ENCODE measurements around the gene COPA.

COPA gene

GRCh38 chr1:160256396-160257046, 86.5 kb downstream of the COPA start:
- no peak overlapping the region for H3K14ac ChIP-seq (ENCODE audit: low read length)
- no CpG with 5 or more reads among the region's 3 CpGs for whole genome bisulfite sequencing, 2 donors (ENCODE audit: extremely low coverage in 2 of 2, insufficient read length in 2 of 2, insufficient replicate concordance in 1 of 2)
- no peak overlapping the region for H2AFZ ChIP-seq (ENCODE audit: low read length)
- peaks cover 0 to 56% of the 10 kb centered on the region in 2 donors for H3K36me3 ChIP-seq (replicated peaks in 1 of 2; ENCODE audit: control insufficient read depth in 2 of 2, insufficient read depth in 2 of 2, low read length in 2 of 2)
- H3K18ac ChIP-seq (ENCODE audit: low read length): no peak overlapping the region
- DNase-seq (ENCODE audit: low spot score): no peak
- H4K91ac ChIP-seq (ENCODE audit: low read depth, low read length, poor library complexity): no peak overlapping the region
- H3K4me1 ChIP-seq (ENCODE audit: control insufficient read depth in 2 of 2, insufficient read depth in 1 of 2, low read depth in 1 of 2, low read length in 2 of 2): peaks cover 4 to 7% of the 10 kb centered on the region in 2 donors
- no peak overlapping the region for H3K27ac ChIP-seq (replicated peaks; ENCODE audit: low read length)
- H3K9me3 ChIP-seq (replicated peaks in 1 of 2; ENCODE audit: control insufficient read depth in 2 of 2, insufficient read depth in 1 of 2, low read depth in 1 of 2, low read length in 2 of 2): no peaks in the 10 kb centered on the region
- H4K8ac ChIP-seq (ENCODE audit: low read depth, low read length): no peak overlapping the region
- H2BK120ac ChIP-seq (ENCODE audit: low read depth, low read length): no peak overlapping the region
- no peaks in the 10 kb centered on the region for H3K79me1 ChIP-seq (ENCODE audit: low read depth, low read length)
- H2BK15ac ChIP-seq (ENCODE audit: low read length): no peak overlapping the region
- no peak overlapping the region for H3K4ac ChIP-seq (ENCODE audit: low read length)
- no peak overlapping the region for H2AK5ac ChIP-seq (ENCODE audit: low read depth, low read length)
- no peak overlapping the region for H3K23ac ChIP-seq (ENCODE audit: low read depth, low read length, poor library complexity)
- no peak overlapping the region for H3K4me2 ChIP-seq (ENCODE audit: insufficient read depth, low read length, poor library complexity, severe bottlenecking)
- no peak overlapping the region for H3K4me3 ChIP-seq (ENCODE audit: low read length in 2 of 2)
- H3K27me3 ChIP-seq (ENCODE audit: control insufficient read depth in 3 of 3, insufficient read depth in 3 of 3, low read depth in 1 of 3, low read length in 3 of 3): no peaks in the 10 kb centered on the region
- no peak overlapping the region for H3K9ac ChIP-seq (ENCODE audit: low read depth, low read length, poor library complexity)
- H2BK5ac ChIP-seq (ENCODE audit: low read length): no peak overlapping the region
- H2BK12ac ChIP-seq (ENCODE audit: low read length): no peak overlapping the region

GRCh38 chr1:160255781-160256300, 87.2 kb downstream of the COPA start:
- no peak overlapping the region for H3K4me2 ChIP-seq (ENCODE audit: insufficient read depth, low read length, poor library complexity, severe bottlenecking)
- H2AK5ac ChIP-seq (ENCODE audit: low read depth, low read length): no peak overlapping the region
- H2BK120ac ChIP-seq (ENCODE audit: low read depth, low read length): no peak overlapping the region
- no peak overlapping the region for H2BK5ac ChIP-seq (ENCODE audit: low read length)
- H2BK12ac ChIP-seq (ENCODE audit: low read length): no peak overlapping the region
- H3K9me3 ChIP-seq (replicated peaks in 1 of 2; ENCODE audit: control insufficient read depth in 2 of 2, insufficient read depth in 1 of 2, low read depth in 1 of 2, low read length in 2 of 2): no peaks in the 10 kb centered on the region
- no peak overlapping the region for H4K8ac ChIP-seq (ENCODE audit: low read depth, low read length)
- WGBS, 2 donors (ENCODE audit: extremely low coverage in 2 of 2, insufficient read length in 2 of 2, insufficient replicate concordance in 1 of 2): no CpG with 5 or more reads among the region's 4 CpGs
- H3K27me3 ChIP-seq (ENCODE audit: control insufficient read depth in 3 of 3, insufficient read depth in 3 of 3, low read depth in 1 of 3, low read length in 3 of 3): no peaks in the 10 kb centered on the region
- peaks cover 0 to 62% of the 10 kb centered on the region in 2 donors for H3K36me3 ChIP-seq (replicated peaks in 1 of 2; ENCODE audit: control insufficient read depth in 2 of 2, insufficient read depth in 2 of 2, low read length in 2 of 2)
- H3K4me1 ChIP-seq (ENCODE audit: control insufficient read depth in 2 of 2, insufficient read depth in 1 of 2, low read depth in 1 of 2, low read length in 2 of 2): peaks cover 4 to 7% of the 10 kb centered on the region in 2 donors
- H3K4ac ChIP-seq (ENCODE audit: low read length): no peak overlapping the region
- DNase-seq (ENCODE audit: low spot score): no peak
- no peak overlapping the region for H3K27ac ChIP-seq (replicated peaks; ENCODE audit: low read length)
- no peak overlapping the region for H3K4me3 ChIP-seq (ENCODE audit: low read length in 2 of 2)
- H3K23ac ChIP-seq (ENCODE audit: low read depth, low read length, poor library complexity): no peak overlapping the region
- H3K18ac ChIP-seq (ENCODE audit: low read length): no peak overlapping the region
- H3K79me1 ChIP-seq (ENCODE audit: low read depth, low read length): no peaks in the 10 kb centered on the region
- H2BK15ac ChIP-seq (ENCODE audit: low read length): no peak overlapping the region
- no peak overlapping the region for H3K9ac ChIP-seq (ENCODE audit: low read depth, low read length, poor library complexity)
- H4K91ac ChIP-seq (ENCODE audit: low read depth, low read length, poor library complexity): no peak overlapping the region
- no peak overlapping the region for H2AFZ ChIP-seq (ENCODE audit: low read length)
- no peak overlapping the region for H3K14ac ChIP-seq (ENCODE audit: low read length)

- H3K9me3 ChIP-seq (replicated peaks in 1 of 2; ENCODE audit: control insufficient read depth in 2 of 2, insufficient read depth in 1 of 2, low read depth in 1 of 2, low read length in 2 of 2): no peaks in the 10 kb centered on the region
- peak; percentile 54 for DNase-seq (ENCODE audit: low spot score)
- no peak overlapping the region for H2BK12ac ChIP-seq (ENCODE audit: low read length)
- no peak overlapping the region for H2BK5ac ChIP-seq (ENCODE audit: low read length)
- H4K91ac ChIP-seq (ENCODE audit: low read depth, low read length, poor library complexity): no peak overlapping the region
- H4K8ac ChIP-seq (ENCODE audit: low read depth, low read length): no peak overlapping the region
- no peak overlapping the region for H3K27ac ChIP-seq (replicated peaks; ENCODE audit: low read length)
- no CpG with 5 or more reads among the region's 5 CpGs for WGBS, 2 donors (ENCODE audit: extremely low coverage in 2 of 2, insufficient read length in 2 of 2, insufficient replicate concordance in 1 of 2)
- H3K4ac ChIP-seq (ENCODE audit: low read length): no peak overlapping the region
- H3K79me1 ChIP-seq (ENCODE audit: low read depth, low read length): peaks cover 1% of the 10 kb centered on the region
- no peak overlapping the region for H3K14ac ChIP-seq (ENCODE audit: low read length)
- H2BK120ac ChIP-seq (ENCODE audit: low read depth, low read length): no peak overlapping the region
- H3K4me1 ChIP-seq (ENCODE audit: control insufficient read depth in 2 of 2, insufficient read depth in 1 of 2, low read depth in 1 of 2, low read length in 2 of 2): no peaks in the 10 kb centered on the region
- H3K4me2 ChIP-seq (ENCODE audit: insufficient read depth, low read length, poor library complexity, severe bottlenecking): no peak overlapping the region
- no peak overlapping the region for H3K23ac ChIP-seq (ENCODE audit: low read depth, low read length, poor library complexity)
- no peak overlapping the region for H3K4me3 ChIP-seq (ENCODE audit: low read length in 2 of 2)
- H3K27me3 ChIP-seq (ENCODE audit: control insufficient read depth in 3 of 3, insufficient read depth in 3 of 3, low read depth in 1 of 3, low read length in 3 of 3): no peaks in the 10 kb centered on the region
- H2AK5ac ChIP-seq (ENCODE audit: low read depth, low read length): no peak overlapping the region
- H2BK15ac ChIP-seq (ENCODE audit: low read length): no peak overlapping the region
- H3K9ac ChIP-seq (ENCODE audit: low read depth, low read length, poor library complexity): no peak overlapping the region
- H3K18ac ChIP-seq (ENCODE audit: low read length): no peak overlapping the region
- H3K36me3 ChIP-seq (replicated peaks in 1 of 2; ENCODE audit: control insufficient read depth in 2 of 2, insufficient read depth in 2 of 2, low read length in 2 of 2): peaks cover 0 to 49% of the 10 kb centered on the region in 2 donors
- no peak overlapping the region for H2AFZ ChIP-seq (ENCODE audit: low read length)
These were observed 91.1 kb downstream of the COPA start for GRCh38 chr1:160251687-160252526.

- no peak overlapping the region for H3K4ac ChIP-seq (ENCODE audit: low read length)
- no peak overlapping the region for H3K23ac ChIP-seq (ENCODE audit: low read depth, low read length, poor library complexity)
- no peak overlapping the region for H2BK5ac ChIP-seq (ENCODE audit: low read length)
These were observed 92.0 kb downstream of the COPA start for GRCh38 chr1:160251011-160251410.

More at GRCh38 chr1:160251011-160251410, 92.0 kb downstream of the COPA start:
- Histone ChIP-seq H2BK12ac (ENCODE audit: low read length) (no peak overlapping the region), H2AFZ (ENCODE audit: low read length) (no peak overlapping the region), H2BK15ac (ENCODE audit: low read length) (no peak overlapping the region), H3K27ac (replicated peaks; ENCODE audit: low read length) (no peak overlapping the region), H2AK5ac (ENCODE audit: low read depth, low read length) (no peak overlapping the region), H3K79me1 (ENCODE audit: low read depth, low read length) (peaks cover 1% of the 10 kb centered on the region), H3K4me3 (ENCODE audit: low read length in 2 of 2) (no peak overlapping the region), H3K4me1 (ENCODE audit: control insufficient read depth in 2 of 2, insufficient read depth in 1 of 2, low read depth in 1 of 2, low read length in 2 of 2) (no peaks in the 10 kb centered on the region), H3K9ac (ENCODE audit: low read depth, low read length, poor library complexity) (no peak overlapping the region), H2BK120ac (ENCODE audit: low read depth, low read length) (no peak overlapping the region), H3K4me2 (ENCODE audit: insufficient read depth, low read length, poor library complexity, severe bottlenecking) (no peak overlapping the region), H4K91ac (ENCODE audit: low read depth, low read length, poor library complexity) (no peak overlapping the region), H3K27me3 (ENCODE audit: control insufficient read depth in 3 of 3, insufficient read depth in 3 of 3, low read depth in 1 of 3, low read length in 3 of 3) (no peaks in the 10 kb centered on the region), H3K36me3 (replicated peaks in 1 of 2; ENCODE audit: control insufficient read depth in 2 of 2, insufficient read depth in 2 of 2, low read length in 2 of 2) (peaks cover 0 to 45% of the 10 kb centered on the region in 2 donors), H3K18ac (ENCODE audit: low read length) (no peak overlapping the region), H4K8ac (ENCODE audit: low read depth, low read length) (no peak overlapping the region), H3K14ac (ENCODE audit: low read length) (no peak overlapping the region), H3K9me3 (replicated peaks in 1 of 2; ENCODE audit: control insufficient read depth in 2 of 2, insufficient read depth in 1 of 2, low read depth in 1 of 2, low read length in 2 of 2) (no peaks in the 10 kb centered on the region)
- DNase-seq (ENCODE audit: low spot score): no peak

Measured in neuronal stem cell (in vitro differentiated cells).